Measurements from ENCODE around the gene CCDC88B. TPM values are rescaled to one million over a fixed set of nuclear protein-coding genes. Genes with fewer than 3 reads are reported as not detected.

CCDC88B gene
- total RNA-seq, 2 experiments from 2014 or later = 58.4 to 71.3 TPM

DNA sequence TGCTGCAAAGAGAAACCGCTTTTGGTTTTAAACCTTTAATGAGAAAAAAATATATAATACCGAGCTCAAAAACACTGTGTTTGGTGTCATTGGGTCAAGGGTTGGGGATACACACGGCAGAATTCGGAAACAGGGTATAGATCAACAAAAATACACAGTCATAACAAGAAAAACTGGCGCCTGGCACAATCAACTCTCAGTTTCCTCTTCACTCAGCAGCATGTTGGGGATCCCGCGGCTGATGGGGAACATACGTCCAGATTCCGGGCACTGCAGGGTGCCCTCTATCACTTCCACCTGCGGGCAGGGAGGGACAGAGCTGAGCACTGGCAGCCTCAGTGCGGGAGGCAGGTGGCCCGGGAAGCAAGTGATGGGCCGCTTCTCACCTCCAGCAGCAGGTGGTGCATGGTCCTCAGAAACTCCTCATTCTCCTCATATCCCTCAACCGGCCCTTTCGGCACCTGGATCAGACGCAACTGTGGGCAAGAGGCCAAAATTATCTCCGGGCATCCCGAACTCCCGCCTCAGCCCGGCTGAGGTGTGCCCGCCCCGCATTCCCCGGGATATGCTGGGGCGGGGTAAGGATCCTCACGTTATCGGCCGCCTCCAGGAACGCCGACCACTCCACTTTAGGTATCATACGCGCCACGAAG, 23.2 kb upstream of the CCDC88B start:
- intact Hi-C loops (cut with DNase I, micrococcal nuclease) = loop anchor here (1.0 to 5.0 kb wide), 11 partner anchors 11 to 1589 kb away; partner anchors contain the start of genes ESRRA (in 2 of the 2), BAD (in 1 of the 2), CCDC88B (in 1 of the 2) and FKBP2 (in 1 of the 2)
- ChIA-PET POLR2A (interaction anchor here (0.6 to 1.7 kb wide), 11 partner anchors 15 to 1603 kb away, joined by 3 to 18 read pairs (median 5); partner anchors contain the start of genes FERMT3, SF1 and STIP1), CTCF (interaction anchor here (0.6 to 3.3 kb wide), 11 partner anchors 13 to 1633 kb away, joined by 3 to 36 read pairs (median 5); partner anchors contain the start of genes CATSPERZ, ESRRA, FKBP2 and NUDT22)
- peak; percentile 55 for DNase-seq
- Mint-ChIP-seq H3K27ac (peak overlapping the region; percentile 99), H3K27me3 (no peaks in the 10 kb centered on the region), H3K36me3 (ENCODE audit: low read depth) (peaks cover 33% of the 10 kb centered on the region), H3K9me3 (ENCODE audit: low read depth) (no peaks in the 10 kb centered on the region), H3K4me3 (peak overlapping the region; percentile 97), H3K4me1 (peaks cover 31% of the 10 kb centered on the region)
- ATAC-seq = peak; percentile 3

- ATAC-seq = peak; percentile 85
- Mint-ChIP-seq H3K27ac (peak within 1 kb of the TSS; percentile 99), H3K9me3 (ENCODE audit: low read depth) (no peaks in the 10 kb centered on the region), H3K27me3 (no peaks in the 10 kb centered on the region), H3K36me3 (ENCODE audit: low read depth) (peaks cover 35% of the 10 kb centered on the region), H3K4me3 (peak within 1 kb of the TSS; percentile 97), H3K4me1 (peaks cover 31% of the 10 kb centered on the region)
- ChIA-PET CTCF (interaction anchor here (0.6 to 3.3 kb wide), 20 partner anchors 10 to 1634 kb away, joined by 3 to 36 read pairs (median 4); partner anchors contain the start of genes CATSPERZ, ESRRA, FERMT3 and FKBP2), POLR2A (interaction anchor here (0.6 to 1.7 kb wide), 19 partner anchors 13 to 1652 kb away, joined by 3 to 18 read pairs (median 5); partner anchors contain the start of genes C11orf98, CSKMT, ESRRA and FERMT3)
- peak; percentile 98 for DNase-seq
- intact Hi-C loops (cut with DNase I, micrococcal nuclease) = loop anchor here (1.0 to 5.0 kb wide), 11 partner anchors 12 to 1590 kb away; partner anchors contain the start of genes ESRRA (in 2 of the 2), BAD (in 1 of the 2), CCDC88B (in 1 of the 2) and FKBP2 (in 1 of the 2)
These were observed 22.6 kb upstream of the CCDC88B start, which contains the start of gene TRMT112 for GRCh38 chr11:64317325-64317960. TSS of gene TRMT112 (minus strand) at chr11:64317559. CDS start at chr11:64317526, 33 bp downstream.

DNA sequence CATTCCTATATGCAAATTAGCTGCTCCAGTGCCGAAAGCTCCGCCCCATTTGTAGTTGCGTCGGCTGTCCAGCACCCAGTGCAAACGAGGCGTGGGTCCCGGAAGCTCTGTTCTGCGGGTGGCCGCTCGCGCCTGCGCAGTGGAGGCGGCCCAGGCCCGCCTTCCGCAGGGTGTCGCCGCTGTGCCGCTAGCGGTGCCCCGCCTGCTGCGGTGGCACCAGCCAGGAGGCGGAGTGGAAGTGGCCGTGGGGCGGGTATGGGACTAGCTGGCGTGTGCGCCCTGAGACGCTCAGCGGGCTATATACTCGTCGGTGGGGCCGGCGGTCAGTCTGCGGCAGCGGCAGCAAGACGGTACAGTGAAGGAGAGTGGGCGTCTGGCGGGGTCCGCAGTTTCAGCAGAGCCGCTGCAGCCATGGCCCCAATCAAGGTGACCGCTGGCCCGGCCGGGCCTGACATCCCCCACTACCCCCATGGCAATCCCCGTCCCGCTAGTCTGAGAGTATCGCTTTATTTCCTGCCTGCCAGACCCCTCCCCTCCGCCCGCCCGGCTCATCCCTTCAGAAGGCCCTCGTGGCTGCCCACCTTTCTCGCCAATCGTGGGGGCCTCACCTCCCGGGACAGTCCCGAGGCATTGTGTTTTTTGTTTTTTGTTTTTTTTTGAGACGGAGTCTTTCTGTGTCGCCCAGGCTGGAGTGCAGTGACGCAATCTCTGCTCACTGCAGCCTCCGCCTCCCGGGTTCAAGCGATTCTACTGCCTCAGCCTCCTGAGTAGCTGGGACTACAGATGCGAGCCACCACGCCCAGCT, 21.8 kb upstream of the CCDC88B start, which contains the start of gene PRDX5:
Gene PRDX5, plus strand, starts transcription at position 161 of the 805 bp plus-strand sequence. Its CDS starts 95 bp downstream, at position 256.
- POLR2A ChIA-PET = interaction anchor here (0.6 to 1.7 kb wide), 19 partner anchors 13 to 1653 kb away, joined by 3 to 18 read pairs (median 5); partner anchors contain the start of genes C11orf98, CSKMT, ESRRA and FERMT3
- peaks cover 35% of the 10 kb centered on the region for H3K36me3 Mint-ChIP-seq (ENCODE audit: low read depth)

DNA sequence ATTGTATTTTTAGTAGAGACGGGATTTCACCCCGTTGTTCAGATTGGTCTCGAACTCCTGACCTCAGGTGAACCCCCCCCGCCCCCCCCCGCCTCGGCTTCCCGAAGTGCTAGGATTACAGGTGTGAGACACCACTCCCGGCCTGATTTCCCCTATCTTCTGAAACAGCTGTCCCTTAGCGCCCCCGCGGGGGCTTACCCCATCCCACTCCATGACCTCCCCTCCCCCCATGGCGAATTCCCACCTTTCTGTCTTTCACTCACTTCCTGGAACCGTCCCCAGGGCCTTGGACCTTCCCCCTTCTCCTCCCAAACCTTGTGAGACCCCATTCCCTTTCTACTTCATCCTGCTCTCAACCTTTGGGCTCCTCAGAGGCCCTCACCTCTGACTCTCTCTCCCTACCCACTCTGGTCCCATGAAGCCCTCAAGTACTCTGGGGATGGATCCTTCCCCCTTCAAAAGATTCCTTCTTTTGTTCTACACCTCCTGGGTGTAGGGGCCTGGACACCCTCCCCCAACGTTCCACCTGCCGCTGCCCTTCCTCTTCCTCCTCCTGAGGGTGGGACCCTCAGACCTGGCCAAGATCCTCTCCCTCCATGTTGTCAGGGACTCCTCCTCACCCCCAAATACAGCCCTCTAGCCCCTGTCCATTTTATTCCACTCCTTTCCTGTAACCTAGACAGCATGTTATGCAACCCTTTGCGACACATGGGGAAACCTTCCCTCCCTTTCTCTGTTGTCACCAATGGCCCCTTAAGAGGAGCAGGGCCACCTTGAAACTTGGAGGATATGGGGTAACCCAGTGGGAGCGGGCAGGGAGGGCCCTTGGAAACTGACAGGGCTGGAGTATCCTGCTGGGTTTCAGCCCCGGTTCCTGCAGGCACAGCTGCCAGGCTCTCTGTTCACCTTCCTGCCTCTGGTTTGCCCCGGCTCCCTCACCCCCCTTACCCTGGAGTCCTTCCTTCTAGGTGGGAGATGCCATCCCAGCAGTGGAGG, 20.9 kb upstream of the CCDC88B start:
- H3K9me3 Mint-ChIP-seq (ENCODE audit: low read depth) = no peaks in the 10 kb centered on the region
- ATAC-seq (no peak), DNase-seq (no peak)
- H3K27me3 Mint-ChIP-seq = no peaks in the 10 kb centered on the region
- POLR2A ChIA-PET = interaction anchor here (1.2 kb wide), 1 partner anchor 36 kb away, joined by 3 read pairs; no protein-coding TSS in a partner anchor
- H3K4me3 Mint-ChIP-seq = peak overlapping the region; percentile 97
- CTCF ChIA-PET = interaction anchor here (0.8 to 3.3 kb wide), 3 partner anchors 13 to 113 kb away, joined by 3 to 33 read pairs (median 10); partner anchors contain the start of gene FERMT3
- intact Hi-C loops (cut with DNase I, micrococcal nuclease) = loop anchor here (1.0 to 5.0 kb wide), 9 partner anchors 12 to 1592 kb away; partner anchors contain the start of genes RPS6KA4 (in 2 of the 2), CCDC88B (in 1 of the 2), HNRNPUL2 (in 1 of the 2) and MARK2 (in 1 of the 2)
- peaks cover 35% of the 10 kb centered on the region for H3K36me3 Mint-ChIP-seq (ENCODE audit: low read depth)
- peak overlapping the region; percentile 99 for H3K27ac Mint-ChIP-seq
- peaks cover 26% of the 10 kb centered on the region for H3K4me1 Mint-ChIP-seq

More for the DNA sequence above, 21.8 kb upstream of the CCDC88B start, which contains the start of gene PRDX5:
- ATAC-seq (peak; percentile 84), DNase-seq (peak; percentile 97)
- CTCF ChIA-PET = interaction anchor here (0.6 to 3.3 kb wide), 20 partner anchors 10 to 133 kb away, joined by 3 to 36 read pairs (median 4); partner anchors contain the start of genes CATSPERZ, ESRRA, FERMT3 and FKBP2
- H3K4me3 Mint-ChIP-seq = peak within 1 kb of the TSS; percentile 97
- H3K9me3 Mint-ChIP-seq (ENCODE audit: low read depth) = no peaks in the 10 kb centered on the region
- H3K27me3 Mint-ChIP-seq = no peaks in the 10 kb centered on the region
- intact Hi-C loops (cut with DNase I, micrococcal nuclease) = loop anchor here (1.0 to 5.0 kb wide), 16 partner anchors 13 to 1591 kb away; partner anchors contain the start of genes CCDC88B (in 2 of the 2), ESRRA (in 2 of the 2), RPS6KA4 (in 2 of the 2) and BAD (in 1 of the 2)
- peak within 1 kb of the TSS; percentile 99 for H3K27ac Mint-ChIP-seq
- H3K4me1 Mint-ChIP-seq = peaks cover 26% of the 10 kb centered on the region

GRCh38 chr11:64320556-64320955, 19.4 kb upstream of the CCDC88B start:
- H3K9me3 Mint-ChIP-seq (ENCODE audit: low read depth) = no peaks in the 10 kb centered on the region
- intact Hi-C loops (cut with DNase I, micrococcal nuclease) = no loop called here
- H3K4me3 Mint-ChIP-seq = no peak overlapping the region
- no peaks in the 10 kb centered on the region for H3K27me3 Mint-ChIP-seq
- peaks cover 24% of the 10 kb centered on the region for H3K4me1 Mint-ChIP-seq
- ATAC-seq (no peak), DNase-seq (no peak)
- CTCF ChIA-PET = no interaction called here
- H3K27ac Mint-ChIP-seq = no peak overlapping the region
- POLR2A ChIA-PET = no interaction called here
- peaks cover 29% of the 10 kb centered on the region for H3K36me3 Mint-ChIP-seq (ENCODE audit: low read depth)

DNA sequence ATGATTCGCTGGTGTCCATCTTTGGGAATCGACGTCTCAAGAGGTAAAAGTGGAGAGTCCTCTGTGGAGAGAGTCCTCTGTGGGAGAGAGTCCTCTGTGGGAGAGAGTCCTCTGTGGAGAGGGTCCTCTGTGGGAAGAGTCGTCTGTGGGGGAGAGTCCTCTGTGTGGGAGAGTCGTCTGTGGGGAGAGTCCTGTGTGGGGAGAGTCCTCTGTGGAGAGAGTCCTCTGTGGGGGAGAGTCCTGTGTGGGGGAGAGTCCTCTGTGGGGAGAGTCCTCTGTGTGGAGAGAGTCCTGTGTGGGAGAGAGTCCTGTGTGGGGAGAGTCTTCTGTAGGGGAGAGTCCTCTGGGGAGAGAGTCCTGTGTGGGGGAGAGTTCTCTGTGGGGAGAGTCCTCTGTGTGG, 19.0 kb upstream of the CCDC88B start:
- Mint-ChIP-seq H3K4me3 (no peak overlapping the region), H3K9me3 (ENCODE audit: low read depth) (no peaks in the 10 kb centered on the region), H3K36me3 (ENCODE audit: low read depth) (peaks cover 29% of the 10 kb centered on the region), H3K27me3 (no peaks in the 10 kb centered on the region), H3K4me1 (peaks cover 24% of the 10 kb centered on the region), H3K27ac (no peak overlapping the region)
- POLR2A ChIA-PET = no interaction called here
- intact Hi-C loops (cut with DNase I, micrococcal nuclease) = no loop called here
- no peak for DNase-seq
- no peak for ATAC-seq
- CTCF ChIA-PET = no interaction called here

DNA sequence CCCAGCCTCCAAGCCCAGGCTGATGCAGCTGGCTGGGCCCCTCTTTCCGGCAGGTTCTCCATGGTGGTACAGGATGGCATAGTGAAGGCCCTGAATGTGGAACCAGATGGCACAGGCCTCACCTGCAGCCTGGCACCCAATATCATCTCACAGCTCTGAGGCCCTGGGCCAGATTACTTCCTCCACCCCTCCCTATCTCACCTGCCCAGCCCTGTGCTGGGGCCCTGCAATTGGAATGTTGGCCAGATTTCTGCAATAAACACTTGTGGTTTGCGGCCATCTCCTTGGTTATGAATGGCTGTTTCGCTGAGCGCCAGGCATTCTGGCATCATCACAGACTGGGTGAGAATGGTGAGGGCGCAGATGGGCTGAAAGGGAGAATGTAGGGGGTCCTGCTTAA, 18.5 kb upstream of the CCDC88B start:
- ChIA-PET CTCF (no interaction called here), POLR2A (no interaction called here)
- Mint-ChIP-seq H3K4me3 (no peak overlapping the region), H3K27me3 (no peaks in the 10 kb centered on the region), H3K4me1 (peaks cover 19% of the 10 kb centered on the region), H3K36me3 (ENCODE audit: low read depth) (peaks cover 23% of the 10 kb centered on the region), H3K9me3 (ENCODE audit: low read depth) (no peaks in the 10 kb centered on the region), H3K27ac (no peak overlapping the region)
- ATAC-seq (no peak), DNase-seq (no peak)
- intact Hi-C loops (cut with DNase I, micrococcal nuclease) = no loop called here

DNA sequence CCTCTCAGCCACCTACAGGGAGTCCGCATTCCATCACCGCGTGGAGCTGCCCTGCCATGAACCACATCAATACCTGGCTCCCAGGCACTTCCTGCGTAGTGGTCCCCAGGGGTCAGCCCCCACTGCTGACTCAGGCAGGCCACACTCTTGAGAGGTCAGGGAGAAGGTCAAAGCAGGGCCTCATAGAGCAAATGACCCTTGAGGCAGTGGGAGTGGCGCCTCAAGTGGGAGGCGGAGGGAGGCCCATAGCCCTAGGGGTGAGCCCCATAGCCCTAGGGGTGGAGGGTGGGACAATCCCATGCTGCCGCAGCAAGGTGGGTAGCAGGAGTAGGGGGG, 17.1 kb upstream of the CCDC88B start:
- POLR2A ChIA-PET = no interaction called here
- intact Hi-C loops (cut with DNase I, micrococcal nuclease) = no loop called here
- H3K27ac Mint-ChIP-seq = no peak overlapping the region
- no peaks in the 10 kb centered on the region for H3K9me3 Mint-ChIP-seq (ENCODE audit: low read depth)
- CTCF ChIA-PET = interaction anchor here (0.5 to 2.7 kb wide), 2 partner anchors 21 to 84 kb away, joined by 3 to 9 read pairs; no protein-coding TSS in a partner anchor
- DNase-seq = no peak
- H3K4me3 Mint-ChIP-seq = no peak overlapping the region
- peaks cover 13% of the 10 kb centered on the region for H3K36me3 Mint-ChIP-seq (ENCODE audit: low read depth)
- no peaks in the 10 kb centered on the region for H3K27me3 Mint-ChIP-seq
- no peak for ATAC-seq
- H3K4me1 Mint-ChIP-seq = peaks cover 15% of the 10 kb centered on the region

- no peaks in the 10 kb centered on the region for H3K27me3 Mint-ChIP-seq
- ChIA-PET CTCF (interaction anchor here (2.7 kb wide), 1 partner anchor 22 kb away, joined by 9 read pairs; no protein-coding TSS in a partner anchor), POLR2A (no interaction called here)
- peaks cover 13% of the 10 kb centered on the region for H3K36me3 Mint-ChIP-seq (ENCODE audit: low read depth)
- H3K4me1 Mint-ChIP-seq = peaks cover 15% of the 10 kb centered on the region
- intact Hi-C loops (cut with DNase I, micrococcal nuclease) = no loop called here
- ATAC-seq (no peak), DNase-seq (no peak)
- no peak overlapping the region for H3K27ac Mint-ChIP-seq
- no peaks in the 10 kb centered on the region for H3K9me3 Mint-ChIP-seq (ENCODE audit: low read depth)
- H3K4me3 Mint-ChIP-seq = no peak overlapping the region
These were observed 16.6 kb upstream of the CCDC88B start for GRCh38 chr11:64323373-64323772.
